Stimulated activated CD4-positive, alpha-beta T cell treated with anti-CD3 and anti-CD28 coated beads, Interleukin-1b, Interleukin-23, amount 100 ng/mL, for 24 hours (primary cell): ENCODE data around the gene CCDC27.
A peak's percentile ranks its signal among the peaks of the same experiment; 100 is the strongest.

Source experiments
- DNase-seq, 4 experiments: peaks; one replicate each; pipeline ENCODE4 v3.0.0-alpha.2; 2020; ENCODE audit warnings: low read depth in 4 of 4, low spot score in 1 of 4

CCDC27 gene

DNA sequence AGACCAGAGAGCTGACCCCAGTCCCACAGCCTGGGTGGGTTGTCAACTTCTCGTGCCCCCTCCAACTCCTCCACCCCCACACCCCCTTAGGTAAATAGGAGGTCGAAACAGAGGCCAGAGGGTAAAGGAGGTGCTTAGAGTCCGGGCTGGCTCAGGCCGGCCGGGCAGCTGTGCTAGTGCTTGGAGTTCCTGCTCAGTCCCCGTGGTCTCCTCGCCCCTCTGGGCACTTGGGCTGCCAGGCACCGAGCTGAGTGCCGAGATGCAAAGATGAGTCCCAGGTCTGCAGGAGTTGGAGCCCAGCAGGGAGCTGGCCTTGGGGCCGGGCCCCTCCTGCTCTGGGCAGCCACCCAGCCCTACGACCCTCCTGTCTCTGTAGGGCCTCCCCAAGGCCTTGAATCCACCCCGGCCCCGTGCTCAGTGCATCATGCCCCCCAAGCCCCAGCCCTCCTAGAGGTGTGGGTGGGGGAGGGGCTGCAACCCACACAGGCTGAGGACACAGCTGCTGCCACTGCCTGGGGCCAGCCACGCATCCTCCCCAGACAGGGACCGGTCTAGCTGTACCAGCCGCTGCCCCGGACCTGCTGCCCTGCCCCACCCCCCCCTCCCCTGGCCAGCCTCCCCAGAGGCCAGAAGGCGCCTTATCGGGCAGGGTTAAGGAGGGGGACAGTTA lies 22.2 kb downstream of the CCDC27 start:
- no peak for DNase-seq

DNA sequence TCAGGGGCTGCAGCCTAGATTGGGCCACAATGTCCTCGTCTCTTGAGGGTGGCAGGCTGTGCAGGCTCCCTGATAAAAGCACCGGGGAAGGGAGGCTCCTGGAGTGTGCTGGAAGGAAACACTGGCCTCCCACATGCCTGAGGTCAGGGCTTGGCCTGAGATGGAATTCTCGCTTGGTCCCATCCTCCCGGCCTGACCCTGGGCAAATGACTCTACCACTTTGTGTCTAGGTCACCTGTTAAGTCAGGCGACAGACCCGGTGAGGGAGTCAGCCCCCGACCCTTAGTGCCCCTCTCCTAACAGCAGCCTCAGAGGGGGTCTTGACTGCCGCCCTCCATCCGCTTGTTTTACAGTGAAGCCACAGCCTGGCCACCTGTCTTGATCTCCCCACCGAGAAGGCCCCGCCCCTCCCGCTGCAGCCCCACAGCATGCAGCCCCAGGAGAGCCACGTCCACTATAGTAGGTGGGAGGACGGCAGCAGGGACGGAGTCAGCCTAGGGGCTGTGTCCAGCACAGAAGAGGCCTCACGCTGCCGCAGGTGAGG lies 22.8 kb downstream of the CCDC27 start:
- no peak for DNase-seq

DNA sequence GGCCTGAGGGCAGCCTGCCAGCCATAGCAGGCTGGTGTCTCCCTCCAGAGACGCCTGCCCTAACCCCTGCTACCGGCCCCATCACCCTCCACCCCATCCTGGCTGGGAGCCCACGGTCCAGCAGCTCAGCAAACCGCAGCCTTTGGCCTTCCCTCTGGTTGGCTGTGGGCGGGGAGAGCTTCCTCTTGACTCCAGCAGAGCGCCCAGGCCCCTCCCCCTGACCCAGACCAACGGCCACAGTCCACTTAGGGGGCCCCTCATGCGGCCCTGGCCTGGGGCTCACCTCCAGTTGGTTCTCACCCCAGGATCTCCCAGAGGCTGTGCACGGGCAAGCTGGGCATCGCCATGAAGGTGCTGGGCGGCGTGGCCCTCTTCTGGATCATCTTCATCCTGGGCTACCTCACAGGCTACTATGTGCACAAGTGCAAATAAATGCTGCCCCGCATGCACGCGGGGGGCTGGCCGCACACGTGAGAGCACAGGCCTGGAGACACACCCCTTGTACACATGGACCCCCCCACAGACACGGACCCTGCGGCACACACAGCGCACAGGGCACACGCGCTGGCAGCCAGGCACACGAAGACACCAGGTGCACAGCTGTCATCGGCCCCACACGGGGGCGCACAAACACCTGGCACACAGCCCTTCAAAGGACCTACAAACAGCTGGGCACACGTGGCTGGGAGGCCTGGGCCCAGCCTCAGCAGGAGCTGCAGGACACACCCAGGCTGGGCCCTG lies 23.4 kb downstream of the CCDC27 start:
- DNase-seq = peak in 2 of 4 experiments; percentile 38 to 40

DNA sequence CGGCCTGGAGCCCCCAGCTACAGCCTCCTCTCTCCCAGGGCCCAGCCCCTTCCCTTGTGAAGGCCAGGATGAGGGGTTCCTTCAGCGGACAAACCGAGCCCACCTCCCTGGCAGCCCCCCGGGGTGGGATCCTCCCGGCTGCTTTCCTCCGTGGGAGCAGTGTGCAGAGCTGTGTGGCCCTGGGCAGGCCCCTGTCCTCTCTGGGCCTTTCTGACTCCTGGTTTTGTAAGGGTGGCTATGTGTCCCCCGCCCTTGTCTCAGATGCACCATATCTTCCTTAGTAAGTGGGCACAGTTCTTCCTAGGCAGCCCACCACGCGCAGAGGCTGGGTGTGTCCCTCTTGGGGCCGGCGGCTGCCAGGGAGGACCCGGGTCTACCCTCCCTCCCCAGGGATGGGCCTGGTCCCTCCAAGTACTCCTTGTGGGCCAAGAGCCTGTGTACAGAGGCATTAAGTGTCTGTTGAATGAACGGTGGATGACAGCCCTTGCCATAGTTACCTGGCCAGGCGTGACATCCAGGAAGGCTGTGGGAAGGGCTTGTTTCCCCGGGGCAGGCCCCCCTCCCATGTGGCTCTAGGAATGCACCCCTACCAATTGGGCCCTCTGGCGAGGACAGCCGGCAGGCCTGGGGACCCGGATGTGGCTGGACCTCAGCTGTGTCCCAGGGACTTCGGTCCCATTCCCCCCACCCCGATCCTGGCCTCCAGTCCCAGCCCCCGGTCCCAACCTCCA lies 24.1 kb downstream of the CCDC27 start:
- no peak for DNase-seq

DNA sequence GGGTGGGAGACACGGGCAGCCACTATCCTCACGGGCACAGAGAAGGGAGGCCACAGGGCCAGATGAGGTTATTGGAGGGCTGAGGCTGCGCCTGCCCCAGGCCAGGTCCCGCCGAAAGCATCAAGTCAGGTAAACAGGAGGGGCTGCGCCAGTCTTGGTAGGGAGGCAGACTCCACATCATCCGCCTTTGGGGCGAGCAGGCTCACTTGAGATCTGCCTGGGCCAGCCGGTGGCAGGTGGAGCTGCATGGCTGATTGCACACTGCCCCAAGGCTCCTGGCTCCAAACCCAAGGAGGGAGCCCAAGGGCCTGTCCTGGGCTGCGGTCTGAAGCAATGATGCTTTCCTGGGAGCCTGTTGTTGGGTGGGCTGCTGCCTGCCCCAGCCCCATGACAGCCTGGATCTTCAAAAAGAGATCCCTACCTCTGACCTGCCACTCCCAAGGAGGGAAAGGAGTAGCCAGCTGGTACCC lies 24.9 kb downstream of the CCDC27 start:
- no peak for DNase-seq

DNA sequence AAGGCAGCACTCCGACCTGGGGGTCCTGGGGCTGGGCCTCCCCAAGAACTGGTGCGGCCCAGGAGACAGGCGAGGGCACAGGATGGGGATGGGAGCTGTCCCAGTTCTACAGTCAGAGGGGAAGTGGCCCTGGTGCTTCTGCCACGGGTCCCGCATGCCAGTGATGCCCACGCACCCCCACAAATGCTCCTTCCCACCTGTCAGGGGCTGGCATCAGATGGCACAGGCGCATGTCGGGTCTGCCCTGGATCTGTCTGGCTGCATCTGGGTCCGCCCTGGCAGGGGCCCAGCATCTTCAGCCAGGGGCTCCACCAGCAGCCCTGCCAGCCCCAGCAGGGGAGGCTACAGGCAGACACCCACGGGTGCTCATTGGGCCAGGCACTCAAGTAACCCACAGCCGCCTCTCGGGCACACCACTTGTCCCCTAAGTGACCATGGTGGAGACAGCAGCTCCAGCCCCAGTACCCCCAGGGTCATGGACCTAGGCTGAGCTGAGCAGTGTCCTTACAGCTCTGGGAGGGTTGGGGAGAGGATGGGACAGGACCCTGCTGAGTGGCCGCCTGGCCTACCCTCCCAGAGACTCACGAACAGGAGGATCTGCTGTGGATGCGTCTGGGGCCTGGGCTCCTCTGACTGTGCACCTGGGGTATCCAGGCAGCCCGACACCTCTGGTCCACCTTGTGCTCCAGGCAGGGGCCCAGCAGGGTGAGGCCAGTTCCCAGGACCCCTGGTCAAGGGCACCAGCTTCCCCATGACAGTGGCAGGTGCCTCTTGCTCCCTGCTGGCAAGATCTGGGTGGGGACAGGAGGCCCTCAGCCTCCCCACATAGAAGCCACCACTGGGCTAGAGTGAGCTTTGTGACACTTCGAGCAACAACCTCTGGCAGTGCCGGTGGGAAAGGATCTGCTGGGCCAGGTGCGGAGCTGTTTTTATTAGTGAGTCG lies 25.7 kb downstream of the CCDC27 start:
- no peak for DNase-seq

DNA sequence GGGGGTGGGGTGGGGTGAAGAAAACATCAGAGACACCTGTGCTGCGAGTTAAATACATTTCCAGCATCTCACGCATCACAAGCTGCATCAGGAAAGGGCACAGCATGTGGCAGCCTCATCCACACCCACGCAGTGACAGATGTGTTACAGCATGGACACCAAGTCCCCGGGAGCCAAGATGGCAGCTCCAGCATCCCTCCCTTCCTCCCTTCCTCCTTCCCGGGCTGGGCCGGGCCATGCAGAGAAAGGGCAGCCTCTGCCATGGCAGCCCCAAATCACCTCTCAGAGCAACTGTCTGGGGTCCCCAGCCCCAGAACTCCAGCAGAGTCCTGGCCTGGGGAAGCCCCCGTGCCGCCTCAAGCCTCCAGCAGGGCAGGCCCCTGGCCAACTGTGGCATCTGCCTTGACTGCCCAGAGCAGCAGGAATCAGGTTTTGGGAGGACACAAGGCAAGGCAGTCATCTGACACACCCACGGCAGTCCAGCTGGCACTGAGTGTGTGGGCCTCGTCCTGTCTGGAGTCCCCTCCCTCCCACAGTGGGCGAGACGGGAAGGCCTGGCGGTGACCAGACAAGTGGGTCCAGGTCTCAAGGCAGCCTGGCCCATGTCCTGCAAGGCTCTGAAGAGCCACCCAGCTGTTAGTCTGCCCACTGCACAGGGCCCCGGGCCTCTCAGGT lies 26.5 kb downstream of the CCDC27 start:
- DNase-seq = no peak

DNA sequence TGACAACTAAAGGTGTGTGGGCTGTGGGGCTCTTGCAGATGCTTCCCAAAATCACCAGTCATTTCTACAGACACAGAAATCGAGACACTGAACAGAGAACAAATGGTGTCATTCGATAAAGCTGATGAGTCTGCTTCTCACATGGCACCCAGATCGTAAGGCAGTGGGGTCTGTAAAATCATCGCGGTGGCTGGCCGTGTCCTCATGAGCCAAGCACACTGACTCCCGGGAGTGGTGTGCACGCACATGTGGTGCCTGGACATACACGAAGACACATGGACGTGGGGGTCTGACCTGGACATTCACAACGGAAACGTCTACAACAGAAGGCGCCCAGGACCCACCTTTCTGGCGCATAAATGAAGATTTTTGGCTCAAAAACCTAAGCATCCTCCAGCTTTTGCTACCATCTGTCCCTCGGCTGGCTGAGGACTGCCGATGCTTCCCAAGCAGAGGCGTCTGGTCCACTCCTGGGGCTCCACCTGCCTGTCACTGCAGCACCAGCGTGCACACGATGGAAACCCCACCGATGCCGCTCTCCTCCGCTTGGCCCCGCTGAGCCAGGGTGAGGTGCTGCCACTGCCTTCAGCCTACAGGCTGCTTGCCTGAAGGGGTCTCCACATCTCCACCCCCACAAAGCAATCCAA lies 27.1 kb downstream of the CCDC27 start:
- no peak for DNase-seq

DNA sequence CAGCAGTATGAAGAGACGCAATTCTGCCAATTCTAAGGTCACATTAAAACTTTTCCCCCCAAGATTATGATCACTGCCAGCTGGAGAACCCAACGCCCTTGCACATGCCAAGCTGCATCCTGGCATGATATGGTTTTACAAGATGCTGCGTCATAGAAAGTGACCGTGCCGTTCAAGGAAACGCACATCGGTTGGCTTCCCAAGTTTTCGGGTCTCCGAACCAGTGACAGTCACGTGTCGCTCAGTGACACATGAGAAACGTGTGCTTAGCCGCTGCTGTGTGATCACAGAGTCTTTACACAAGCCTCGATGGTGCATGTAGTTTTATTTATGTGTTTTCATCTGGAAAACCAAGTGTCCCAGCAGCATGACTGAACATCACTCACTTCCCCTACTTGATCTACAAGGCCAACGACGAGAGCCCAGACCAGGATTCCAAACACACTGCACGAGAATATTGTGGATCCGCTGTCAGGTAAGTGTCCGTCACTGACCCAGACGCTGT lies 27.7 kb downstream of the CCDC27 start:
- DNase-seq = no peak

DNA sequence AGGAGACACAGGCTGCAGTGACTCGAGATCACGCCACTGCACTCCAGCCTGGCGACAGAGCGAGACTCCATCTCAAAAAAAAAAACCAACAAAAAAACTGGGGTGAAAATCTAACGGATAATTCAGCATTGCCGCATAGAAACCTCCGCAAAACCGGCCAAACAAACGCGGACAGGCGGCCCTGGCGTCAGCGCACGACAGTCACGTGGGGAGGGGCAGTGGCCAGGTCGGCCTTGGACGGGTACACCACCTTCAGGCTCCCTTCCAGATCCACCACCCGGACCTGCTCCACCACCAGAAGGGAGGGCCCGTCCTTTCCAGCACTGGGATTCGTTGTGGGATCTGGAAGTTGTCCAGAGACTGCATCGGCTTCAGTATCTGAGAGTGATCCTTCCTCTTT lies 28.7 kb downstream of the CCDC27 start:
- DNase-seq = no peak

DNA sequence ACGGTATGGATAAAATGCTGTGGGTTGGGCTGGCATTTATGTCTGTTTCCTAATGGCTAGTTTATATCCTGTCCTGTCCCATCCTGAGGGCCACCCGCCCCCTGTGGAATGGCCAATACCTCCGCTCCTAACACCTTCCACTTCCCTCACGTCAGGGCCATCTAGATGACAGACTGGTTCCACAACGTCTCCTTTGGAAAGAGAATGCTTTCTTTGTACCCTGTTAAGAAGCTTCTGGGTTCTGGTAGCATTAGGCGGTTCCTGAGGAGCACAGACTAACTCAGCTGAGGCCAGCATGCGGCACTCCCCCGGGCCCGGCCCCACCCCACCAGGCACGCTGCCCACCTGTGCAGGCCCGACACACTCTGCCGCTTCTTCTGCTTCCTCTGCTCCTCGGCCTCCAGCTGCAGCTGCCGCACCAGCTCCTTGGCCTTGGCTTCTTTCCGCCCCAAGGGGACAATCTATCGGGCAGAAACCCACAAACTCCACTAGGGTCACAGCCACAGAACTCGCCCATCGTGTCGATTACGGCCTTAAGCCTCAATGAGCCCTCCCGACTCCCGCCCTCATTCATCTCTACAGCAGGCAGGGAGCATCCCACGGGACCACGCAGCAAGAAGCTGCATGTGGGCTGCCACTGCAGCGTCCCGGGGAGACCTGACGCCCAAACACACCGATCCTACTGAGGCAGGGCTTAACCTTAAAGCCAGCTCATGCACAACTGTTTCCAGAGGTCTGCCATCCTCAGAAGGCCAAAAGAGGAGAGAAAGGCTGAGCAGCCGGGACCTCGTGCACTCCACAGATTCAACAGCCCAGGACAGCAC lies 31.6 kb downstream of the CCDC27 start:
- no peak for DNase-seq

DNA sequence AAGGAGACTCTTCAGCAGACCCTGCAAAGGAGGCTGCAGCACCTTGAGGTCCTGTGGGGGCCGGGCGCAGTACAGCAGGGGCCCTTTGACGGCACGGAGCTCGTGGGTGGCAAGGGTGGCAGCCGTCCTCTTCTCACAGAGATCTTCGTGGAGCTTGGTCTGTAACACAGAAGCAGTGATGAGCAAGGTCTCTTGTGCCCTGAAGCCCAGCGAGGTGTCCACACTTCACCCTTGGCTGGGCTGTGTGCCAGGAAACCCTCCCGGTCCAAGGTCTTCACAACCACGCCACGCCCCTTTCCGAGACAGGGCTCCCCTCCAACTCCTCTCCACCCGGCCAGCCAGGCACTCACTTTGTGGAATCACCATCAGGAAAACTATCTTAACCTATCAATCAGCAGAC lies 32.8 kb downstream of the CCDC27 start:
- no peak for DNase-seq

DNA sequence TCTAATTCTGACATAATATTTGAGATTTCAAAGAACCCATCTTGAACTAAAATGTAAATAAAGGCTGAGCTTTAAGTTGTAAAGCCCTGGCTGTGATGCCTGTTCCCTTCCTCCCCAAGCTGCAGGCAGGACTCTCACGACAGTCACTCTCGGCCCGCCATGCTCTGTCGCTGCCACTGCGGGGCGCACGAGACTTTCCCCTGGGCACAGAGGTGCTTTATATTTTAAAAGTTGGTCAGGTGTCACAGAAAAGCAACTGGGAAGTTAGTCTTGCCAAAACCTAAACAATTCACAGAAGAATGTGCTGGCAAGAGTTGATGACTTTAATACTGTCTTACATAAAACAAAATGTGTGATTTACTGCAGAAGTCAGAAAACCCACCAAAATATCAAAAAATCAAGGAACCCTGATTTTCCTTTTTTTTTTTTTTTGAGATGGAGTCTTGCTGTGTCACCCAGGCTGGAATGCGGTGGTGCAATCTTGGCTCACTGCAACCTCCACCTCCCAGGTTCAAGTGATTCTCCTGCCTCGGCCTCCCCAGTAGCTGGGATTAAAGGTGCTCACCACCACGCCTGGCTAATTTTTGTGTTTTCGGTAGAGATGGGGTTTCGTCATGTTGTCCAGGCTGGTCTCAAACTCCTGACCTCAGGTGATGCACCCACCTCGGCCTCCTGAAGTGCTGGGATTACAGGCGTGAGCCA lies 33.4 kb downstream of the CCDC27 start:
- no peak for DNase-seq

DNA sequence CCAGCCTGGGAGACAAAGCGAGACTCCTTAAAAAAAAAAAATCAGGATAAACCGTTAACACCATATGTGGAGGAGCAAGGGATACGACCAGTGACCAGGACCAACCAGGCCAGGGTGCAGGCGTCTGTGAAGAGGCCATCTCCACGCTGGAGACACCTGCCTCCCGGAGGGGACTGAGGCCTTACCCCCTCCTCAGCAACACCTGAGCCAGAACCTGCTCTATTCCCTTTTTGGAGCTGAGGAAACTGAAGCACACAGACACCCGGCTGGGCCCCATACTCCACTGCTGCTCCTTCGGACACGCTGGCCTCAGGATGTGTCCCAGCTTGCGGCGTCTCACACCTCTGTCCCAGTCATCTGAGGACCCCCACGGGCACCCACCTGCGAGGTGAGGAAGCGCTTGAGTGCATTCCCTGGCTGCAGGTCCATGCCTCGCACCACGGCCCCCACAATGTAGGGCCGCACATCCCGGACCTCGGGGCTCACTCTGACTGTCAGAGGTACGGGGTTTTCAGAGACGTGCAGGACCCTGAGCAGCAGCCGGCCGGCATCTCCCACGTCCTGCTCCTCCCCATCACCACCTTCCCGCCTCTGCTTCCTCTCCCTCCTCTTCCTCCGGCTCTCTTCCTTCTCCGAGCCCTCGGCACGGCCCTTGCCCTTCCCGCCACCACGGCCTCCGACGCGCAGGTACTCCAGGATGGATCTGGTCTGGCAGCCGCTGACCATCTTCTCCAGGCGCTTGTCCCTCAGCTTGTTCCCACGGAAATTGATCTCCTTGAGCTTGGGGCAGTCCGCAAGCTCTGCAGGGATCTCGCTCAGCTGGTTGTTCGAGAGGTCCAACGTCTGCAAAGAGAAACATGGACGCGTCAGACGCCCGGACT lies 34.5 kb downstream of the CCDC27 start:
- DNase-seq = no peak

DNA sequence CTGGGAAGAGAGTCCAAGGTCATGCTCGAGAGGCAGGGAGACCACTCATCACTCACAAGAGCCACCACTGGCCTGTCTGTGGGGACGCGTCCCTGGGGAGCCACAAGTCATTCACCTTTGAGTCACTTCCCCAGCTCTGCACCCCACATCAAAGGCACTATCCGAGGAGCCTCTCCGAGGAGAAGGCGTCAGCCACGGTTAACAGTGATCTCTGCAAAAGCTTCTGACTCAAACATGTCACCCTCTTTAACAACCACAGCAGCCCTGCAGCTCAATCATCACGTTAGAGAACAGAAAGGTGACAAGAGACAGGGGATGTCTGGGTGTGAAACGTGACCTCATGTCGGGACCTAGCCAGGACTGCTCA lies 35.1 kb downstream of the CCDC27 start:
- DNase-seq = peak in 1 of 4 experiments; percentile 34

DNA sequence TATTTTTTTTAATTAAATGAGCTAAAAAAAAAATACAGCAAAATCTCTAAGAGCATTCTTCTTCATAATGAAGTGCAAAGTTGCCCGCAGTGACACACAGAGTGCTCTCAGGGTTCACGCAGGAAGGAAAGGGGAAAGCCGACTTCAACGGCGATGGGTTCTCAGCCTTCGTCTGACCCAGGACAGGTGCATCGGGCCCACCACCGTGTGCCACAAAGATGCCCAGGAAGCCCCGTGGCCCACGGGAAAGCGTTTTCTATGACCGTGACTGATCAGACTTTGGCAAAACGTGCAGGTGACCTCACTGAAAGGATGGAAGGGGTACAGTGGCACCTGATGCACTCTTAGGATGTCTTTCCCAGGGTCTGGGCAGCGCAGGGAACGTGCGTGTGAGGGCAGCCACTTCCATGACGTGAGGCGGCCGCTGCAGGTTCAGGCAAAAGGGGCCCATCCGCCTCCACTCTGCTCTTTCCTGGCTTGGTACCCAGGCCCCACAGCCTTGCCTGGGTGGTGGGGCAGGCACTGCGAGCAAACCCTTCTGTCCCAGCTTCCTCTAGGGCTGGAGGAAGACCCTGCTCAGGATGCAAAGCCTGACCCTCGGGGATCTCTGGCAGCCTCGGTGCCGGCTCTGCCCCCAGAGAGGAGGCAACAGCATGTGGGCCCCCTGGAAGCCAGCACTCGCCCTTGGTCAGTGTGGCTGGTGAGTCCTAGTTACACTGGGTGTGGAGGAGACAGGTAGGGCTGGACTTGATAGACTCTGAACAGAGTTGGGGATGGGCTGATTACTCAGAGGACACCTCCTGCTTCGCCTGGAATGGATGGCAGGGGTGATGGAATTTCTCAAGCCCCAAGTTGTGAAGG lies 35.7 kb downstream of the CCDC27 start:
- DNase-seq = no peak
